ENCODE measurements around the gene POFUT2.

POFUT2 gene

GRCh38 chr21:45217010-45217409 lies 70.7 kb downstream of the POFUT2 start:
- no peak overlapping the region for H3K4me3 ChIP-seq
- no peak overlapping the region for H3K27ac ChIP-seq

- Histone ChIP-seq H3K4me3 (no peak overlapping the region), H3K27ac (no peak overlapping the region)
Observed at GRCh38 chr21:45215213-45215612, 72.5 kb downstream of the POFUT2 start.
